ENCODE measurements around the gene KRT80.

The KRT80 gene

GRCh38 chr12:52178443-52178842 is 13.4 kb downstream of the KRT80 start:
- DNase-seq: no peak

GRCh38 chr12:52175371-52176350 is 16.2 kb downstream of the KRT80 start:
- no peak for DNase-seq

- DNase-seq: no peak
Measured at GRCh38 chr12:52173526-52173925, 18.3 kb downstream of the KRT80 start.

GRCh38 chr12:52172956-52173355 is 18.9 kb downstream of the KRT80 start:
- DNase-seq: no peak

- no peak for DNase-seq
Measured at GRCh38 chr12:52171950-52172512, 19.8 kb downstream of the KRT80 start.

GRCh38 chr12:52170827-52171226 is 21.0 kb downstream of the KRT80 start:
- DNase-seq: no peak

GRCh38 chr12:52169886-52170285 is 21.9 kb downstream of the KRT80 start:
- no peak for DNase-seq

- no peak for DNase-seq
Measured at GRCh38 chr12:52168019-52168717, 23.6 kb downstream of the KRT80 start.

GRCh38 chr12:52167526-52167925 is 24.3 kb downstream of the KRT80 start:
- DNase-seq: no peak

GRCh38 chr12:52166672-52167071 is 25.1 kb downstream of the KRT80 start:
- DNase-seq: no peak

- DNase-seq: no peak
Measured at GRCh38 chr12:52165096-52165855, 26.5 kb downstream of the KRT80 start.

- DNase-seq: no peak
Measured at GRCh38 chr12:52164624-52165023, 27.2 kb downstream of the KRT80 start.

- DNase-seq: no peak
Measured at GRCh38 chr12:52162981-52163380, 28.8 kb downstream of the KRT80 start.

GRCh38 chr12:52160200-52160599 is 31.6 kb downstream of the KRT80 start:
- no peak for DNase-seq

GRCh38 chr12:52157566-52158150 is 34.2 kb downstream of the KRT80 start:
- DNase-seq: no peak

GRCh38 chr12:52156757-52157565 is 34.9 kb downstream of the KRT80 start:
- peak; percentile 18 to 65 for DNase-seq

- DNase-seq: no peak
Measured at GRCh38 chr12:52156311-52156710, 35.5 kb downstream of the KRT80 start.

- DNase-seq: no peak
Measured at GRCh38 chr12:52155048-52155868, 36.6 kb downstream of the KRT80 start.

GRCh38 chr12:52152905-52153317 is 38.9 kb downstream of the KRT80 start:
- no peak for DNase-seq
